K562 (cell line): ENCODE data around the gene JAM2.

Experiments used
- ARID2 ChIP-seq: fragments of 450-650 bp; IDR thresholded peaks from 2 replicates; pipeline ENCODE4 v1.6.1; 2017; ENCODE audit warnings: antibody characterized with exemption, mild to moderate bottlenecking
- MAFG ChIP-seq: fragments of 450-650 bp; conservative IDR thresholded peaks from 2 replicates; pipeline ENCODE4 v1.6.1; 2016; ENCODE audit warnings: missing genetic modification characterization, missing compliant biosample characterization
- NCOA1 ChIP-seq: fragments of 450-650 bp; IDR thresholded peaks from 2 replicates; pipeline ENCODE4 v1.6.1; 2016; ENCODE audit warnings: low read depth
- TF ChIP-seq, protein P1 (sequence below), 2 experiments: IDR thresholded peaks; 2 replicates each; pipeline ENCODE4 v1.6.1; 2012; ENCODE audit warnings: improper control_type of control experiment in 2 of 2, low read depth in 2 of 2, low read length in 2 of 2, borderline replicate concordance in 1 of 2
- TF ChIP-seq, protein P2 (sequence below): sonication (generic); formaldehyde crosslinking; IDR thresholded peaks from 2 replicates; pipeline ENCODE4 v1.8.1; 2023; ENCODE audit warnings: mild to moderate bottlenecking, missing genetic modification reagents

DNA sequence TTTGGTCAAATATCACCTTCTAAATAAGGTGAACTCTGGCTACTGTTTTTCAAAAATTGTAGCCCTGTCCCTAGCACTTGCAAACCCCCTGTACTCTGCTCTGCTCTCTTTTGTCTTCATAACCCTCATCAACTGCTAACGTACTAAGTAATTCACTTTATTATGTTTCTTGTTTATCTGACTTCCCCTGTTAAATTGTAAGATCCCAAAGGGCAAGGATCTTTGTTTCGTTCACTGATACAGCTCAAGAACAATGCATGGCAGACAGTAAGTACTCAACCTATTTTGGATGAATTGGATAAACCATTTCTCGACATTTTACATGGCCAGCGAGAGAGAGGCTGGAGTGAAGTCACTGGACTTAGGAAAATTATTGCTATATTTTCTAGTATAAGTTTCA, 48.7 kb downstream of the JAM2 start:
- TF ChIP-seq, protein P1, sequence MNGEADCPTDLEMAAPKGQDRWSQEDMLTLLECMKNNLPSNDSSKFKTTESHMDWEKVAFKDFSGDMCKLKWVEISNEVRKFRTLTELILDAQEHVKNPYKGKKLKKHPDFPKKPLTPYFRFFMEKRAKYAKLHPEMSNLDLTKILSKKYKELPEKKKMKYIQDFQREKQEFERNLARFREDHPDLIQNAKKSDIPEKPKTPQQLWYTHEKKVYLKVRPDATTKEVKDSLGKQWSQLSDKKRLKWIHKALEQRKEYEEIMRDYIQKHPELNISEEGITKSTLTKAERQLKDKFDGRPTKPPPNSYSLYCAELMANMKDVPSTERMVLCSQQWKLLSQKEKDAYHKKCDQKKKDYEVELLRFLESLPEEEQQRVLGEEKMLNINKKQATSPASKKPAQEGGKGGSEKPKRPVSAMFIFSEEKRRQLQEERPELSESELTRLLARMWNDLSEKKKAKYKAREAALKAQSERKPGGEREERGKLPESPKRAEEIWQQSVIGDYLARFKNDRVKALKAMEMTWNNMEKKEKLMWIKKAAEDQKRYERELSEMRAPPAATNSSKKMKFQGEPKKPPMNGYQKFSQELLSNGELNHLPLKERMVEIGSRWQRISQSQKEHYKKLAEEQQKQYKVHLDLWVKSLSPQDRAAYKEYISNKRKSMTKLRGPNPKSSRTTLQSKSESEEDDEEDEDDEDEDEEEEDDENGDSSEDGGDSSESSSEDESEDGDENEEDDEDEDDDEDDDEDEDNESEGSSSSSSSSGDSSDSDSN (IDR thresholded peaks at IDR 0.05; ENCODE audit: borderline replicate concordance in 1 of 2, low read depth in 2 of 2, low read length in 2 of 2) = no peak
- TF ChIP-seq ARID2 = no peak
- TF ChIP-seq NCOA1 = no peak
- TF ChIP-seq, protein P2, sequence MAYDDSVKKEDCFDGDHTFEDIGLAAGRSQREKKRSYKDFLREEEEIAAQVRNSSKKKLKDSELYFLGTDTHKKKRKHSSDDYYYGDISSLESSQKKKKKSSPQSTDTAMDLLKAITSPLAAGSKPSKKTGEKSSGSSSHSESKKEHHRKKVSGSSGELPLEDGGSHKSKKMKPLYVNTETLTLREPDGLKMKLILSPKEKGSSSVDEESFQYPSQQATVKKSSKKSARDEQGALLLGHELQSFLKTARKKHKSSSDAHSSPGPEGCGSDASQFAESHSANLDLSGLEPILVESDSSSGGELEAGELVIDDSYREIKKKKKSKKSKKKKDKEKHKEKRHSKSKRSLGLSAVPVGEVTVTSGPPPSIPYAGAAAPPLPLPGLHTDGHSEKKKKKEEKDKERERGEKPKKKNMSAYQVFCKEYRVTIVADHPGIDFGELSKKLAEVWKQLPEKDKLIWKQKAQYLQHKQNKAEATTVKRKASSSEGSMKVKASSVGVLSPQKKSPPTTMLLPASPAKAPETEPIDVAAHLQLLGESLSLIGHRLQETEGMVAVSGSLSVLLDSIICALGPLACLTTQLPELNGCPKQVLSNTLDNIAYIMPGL (CRISPR knock-in tag) = no peak
- no peak for TF ChIP-seq MAFG (tag)
